ENCODE data around the gene MDK.

Gene MDK

GRCh38 chr11:46383974-46384701, 2.7 kb downstream of the MDK start:
- DNase-seq, result no peak

DNA sequence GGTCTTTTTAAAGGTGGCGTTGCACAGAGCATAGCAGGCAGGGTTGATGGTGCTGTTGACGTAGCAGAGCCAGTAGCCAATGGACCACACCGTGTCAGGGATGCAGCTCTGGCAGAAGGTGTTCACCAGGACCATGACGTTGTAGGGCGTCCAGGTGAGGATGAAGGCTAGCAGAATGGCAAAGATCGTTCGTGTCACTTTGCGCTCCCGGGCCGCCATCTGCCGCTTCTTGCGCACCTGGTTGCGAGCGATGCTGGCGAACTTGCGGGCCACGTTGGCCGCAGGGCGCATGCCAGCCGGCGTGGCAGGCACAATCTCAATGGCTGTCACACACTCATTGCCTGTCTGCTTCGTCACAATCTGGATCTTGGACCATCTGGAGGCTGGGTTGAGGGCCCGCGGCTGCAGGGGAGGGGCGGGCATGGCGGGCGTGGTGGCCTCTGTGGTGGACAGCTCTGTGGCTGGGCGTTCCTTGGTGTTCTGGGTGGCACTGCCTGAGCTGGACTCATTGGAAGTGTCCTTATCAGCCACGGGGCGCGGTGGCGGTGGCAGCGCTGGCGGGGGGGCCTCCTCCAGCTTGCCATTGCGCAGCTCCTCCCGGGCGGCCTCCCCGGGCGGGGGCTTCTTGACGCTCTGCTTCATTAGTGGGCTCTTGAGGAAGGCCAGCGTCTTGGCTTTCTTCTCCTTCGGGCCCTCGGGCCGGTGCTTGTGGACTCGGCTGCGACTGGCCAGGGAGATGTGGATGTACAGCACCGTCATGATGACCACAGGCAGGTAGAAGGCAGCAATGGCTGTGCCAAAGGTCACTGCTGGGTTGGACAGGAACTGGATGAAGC, 3.9 kb downstream of the MDK start:
- no peak for DNase-seq

GRCh38 chr11:46386005-46386578, 4.6 kb downstream of the MDK start:
- no peak for DNase-seq

GRCh38 chr11:46386674-46387073, 5.2 kb downstream of the MDK start:
- no peak for DNase-seq

DNA sequence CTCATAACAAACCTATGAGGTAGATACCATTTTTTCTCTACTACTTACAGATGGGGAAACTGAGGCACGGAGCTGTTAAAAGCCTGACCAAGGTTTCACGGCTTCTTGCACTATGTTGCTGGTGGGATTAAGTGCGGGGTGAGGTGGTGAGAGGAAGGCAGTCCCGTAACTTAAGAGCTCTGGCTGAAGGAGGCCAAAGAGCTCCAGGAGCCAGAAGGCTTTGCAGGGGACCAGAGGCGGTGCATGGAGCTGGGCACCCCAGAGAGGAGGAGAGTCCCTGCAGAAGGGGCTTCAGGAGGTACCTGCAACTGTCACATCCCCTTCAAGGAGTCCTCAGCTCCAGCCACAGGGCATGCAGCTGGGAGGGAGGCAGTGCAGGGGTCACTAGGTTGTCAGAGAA, 6.0 kb downstream of the MDK start:
- DNase-seq, result no peak

DNA sequence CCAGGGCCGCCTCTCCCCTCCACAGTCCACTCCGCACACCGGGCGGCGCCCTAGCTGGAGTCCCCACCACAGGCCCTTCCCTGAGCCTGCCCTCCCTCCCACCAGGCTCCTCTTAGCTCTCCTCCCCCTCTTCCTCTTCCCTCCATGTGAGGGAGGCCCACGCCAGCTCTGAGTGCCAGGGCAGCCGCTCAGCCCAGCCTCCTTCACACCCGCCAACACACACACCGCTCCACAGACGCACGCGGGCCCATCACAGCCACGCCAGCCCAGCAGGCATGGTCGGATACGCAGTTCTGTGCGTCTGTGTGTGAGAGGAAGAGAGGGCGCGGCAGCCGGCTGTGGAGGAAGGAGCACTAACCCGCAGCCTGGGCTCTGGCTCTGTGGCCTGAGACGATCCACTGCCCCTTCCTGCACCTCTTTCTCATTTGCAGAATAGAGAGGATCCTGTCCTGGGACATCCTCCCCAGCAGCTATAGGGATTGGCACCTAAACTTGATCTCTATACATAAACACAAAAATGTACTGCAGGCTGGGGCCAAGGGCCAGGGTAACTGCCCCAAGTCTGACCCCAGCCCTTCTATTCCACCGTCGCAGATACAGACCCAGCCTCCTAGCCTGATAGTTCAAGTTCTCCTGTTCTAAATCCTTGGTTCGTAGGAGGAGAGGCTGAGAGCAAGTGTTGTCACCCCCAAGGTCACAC, 6.6 kb downstream of the MDK start:
- DNase-seq, result no peak

- no peak for DNase-seq
Observed at GRCh38 chr11:46388619-46389449, 7.4 kb downstream of the MDK start.

- DNase-seq, result no peak
Observed at GRCh38 chr11:46389450-46390330, 8.2 kb downstream of the MDK start.

DNA sequence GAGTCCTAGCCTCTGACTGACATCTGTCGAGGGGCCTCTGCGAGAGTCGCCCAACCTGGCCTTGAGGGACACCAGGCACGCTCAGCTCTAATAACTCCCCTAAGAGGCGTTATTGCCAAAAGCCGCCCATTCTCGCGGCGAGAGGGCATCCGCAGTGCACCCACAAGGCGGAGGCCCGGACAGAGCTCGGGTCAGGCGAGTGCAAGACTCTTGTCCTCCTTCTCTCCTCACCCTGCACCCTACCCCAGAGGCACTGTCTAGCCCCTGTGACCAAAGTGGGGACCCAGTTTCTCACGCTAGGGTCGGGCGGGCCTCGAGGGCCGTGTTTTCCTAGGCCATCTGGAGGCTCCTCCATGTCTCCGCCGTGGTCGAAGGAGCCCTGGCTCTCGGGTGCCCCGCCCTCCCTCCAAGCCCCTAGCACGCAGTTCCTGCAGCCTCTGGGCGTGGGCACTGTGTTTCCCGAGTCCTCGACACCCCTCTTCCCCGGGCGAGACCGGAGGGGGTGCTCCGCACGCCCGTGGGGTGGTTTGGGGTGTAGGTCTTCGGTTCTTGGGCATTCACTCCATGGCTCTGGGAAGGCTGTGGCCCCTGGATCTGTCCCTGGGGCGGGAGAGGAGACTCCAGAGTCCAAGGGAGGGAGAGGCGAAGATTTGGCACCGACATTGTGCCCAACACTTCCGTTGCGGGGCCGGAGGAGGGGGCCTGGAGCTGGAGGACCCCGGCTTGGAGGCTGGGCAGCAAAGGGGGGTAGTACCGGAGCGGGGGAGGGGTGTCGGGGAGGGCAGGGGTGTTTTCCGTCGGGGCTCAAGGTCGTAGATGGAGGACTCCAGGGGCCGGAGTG, 9.1 kb downstream of the MDK start:
- DNase-seq, result no peak

- DNase-seq, result no peak
Observed at GRCh38 chr11:46391186-46391577, 9.7 kb downstream of the MDK start.

DNA sequence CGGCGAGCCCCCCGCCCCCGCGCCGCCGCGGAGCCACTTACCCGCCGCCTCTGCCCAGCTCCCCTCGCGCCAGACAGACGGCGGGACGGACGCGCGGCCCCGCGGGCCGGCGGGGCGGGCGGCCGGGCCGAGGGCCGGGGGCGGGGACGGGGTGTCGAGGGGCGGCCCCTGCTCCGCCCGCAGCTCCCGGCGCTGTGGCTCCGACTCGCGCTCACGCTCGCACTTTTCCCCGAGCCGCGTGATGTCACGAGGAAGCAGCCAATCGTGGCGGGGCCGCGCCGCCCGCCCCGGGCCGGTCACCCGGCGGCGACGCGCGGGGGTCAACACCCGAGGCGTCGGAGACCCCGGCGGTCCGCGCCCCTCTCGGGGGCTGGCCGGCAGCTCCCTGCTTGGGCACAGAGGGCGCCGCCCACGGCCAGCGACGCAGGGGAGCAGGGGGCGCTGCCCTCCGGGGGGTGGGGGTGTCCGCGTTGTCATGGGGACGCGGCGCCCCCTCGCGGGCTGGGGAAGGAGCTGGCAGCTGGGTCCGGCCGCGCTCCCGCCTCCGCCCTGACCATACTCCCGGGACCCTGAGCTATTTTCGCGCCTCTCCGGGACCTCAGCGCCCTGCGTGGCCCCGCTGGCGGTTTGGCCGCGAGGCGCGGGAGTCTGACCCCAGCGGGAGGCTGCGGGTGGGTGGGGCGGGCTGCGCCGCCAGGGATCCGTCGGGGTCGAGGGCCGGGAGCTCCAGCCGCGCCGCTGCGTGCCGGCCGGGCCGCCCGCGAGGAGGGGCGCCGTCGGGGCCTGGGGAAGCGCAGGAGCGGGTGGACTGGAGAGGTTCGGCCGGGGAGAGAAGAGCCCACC, 10.3 kb downstream of the MDK start, which contains the start of gene CHRM4:
CHRM4 (minus strand) TSS at position 199 of the 843 bp plus-strand sequence. CDS start 5,219 bp downstream, outside the sequence.
- no peak for DNase-seq

DNA sequence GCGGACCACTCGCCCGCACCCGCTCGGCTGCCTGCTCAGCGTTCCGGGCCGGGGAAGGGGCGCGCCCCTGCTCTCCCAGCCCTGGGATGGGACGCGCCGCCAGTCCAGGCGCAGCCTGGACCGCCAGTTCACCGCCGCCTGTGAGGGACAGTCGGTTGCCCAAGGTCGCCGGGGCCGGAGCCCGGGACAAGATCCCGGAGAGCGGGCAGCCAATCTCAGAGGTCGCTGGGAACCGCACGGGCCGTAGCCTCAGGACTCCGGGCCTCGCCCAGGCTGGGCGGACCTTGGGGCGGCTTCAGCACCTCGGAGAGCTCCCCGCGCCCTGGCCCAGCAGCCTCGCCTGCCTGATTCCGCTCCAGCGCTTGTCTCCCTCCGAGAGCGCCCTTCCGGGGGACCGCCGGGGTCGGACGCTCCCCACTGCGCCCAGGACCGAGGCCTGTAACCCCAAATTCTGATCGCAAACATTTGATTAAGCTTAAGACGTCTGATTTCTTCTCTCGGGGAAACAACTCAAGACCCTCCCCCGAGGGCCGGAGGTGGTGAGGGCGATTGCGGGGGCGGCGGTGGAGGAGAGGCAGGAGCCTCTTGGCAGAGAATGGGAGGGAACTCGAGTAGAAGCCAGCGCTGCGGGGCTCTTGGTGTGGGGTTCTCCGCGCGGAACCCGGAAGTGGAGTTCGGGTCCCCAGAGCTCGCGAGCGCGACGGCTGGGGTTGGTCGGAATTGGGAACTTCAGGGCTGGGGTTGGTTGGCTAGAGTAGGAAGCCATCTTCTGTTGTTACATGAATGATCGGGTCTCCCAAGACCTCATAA, 11.2 kb downstream of the MDK start:
- DNase-seq, result no peak

DNA sequence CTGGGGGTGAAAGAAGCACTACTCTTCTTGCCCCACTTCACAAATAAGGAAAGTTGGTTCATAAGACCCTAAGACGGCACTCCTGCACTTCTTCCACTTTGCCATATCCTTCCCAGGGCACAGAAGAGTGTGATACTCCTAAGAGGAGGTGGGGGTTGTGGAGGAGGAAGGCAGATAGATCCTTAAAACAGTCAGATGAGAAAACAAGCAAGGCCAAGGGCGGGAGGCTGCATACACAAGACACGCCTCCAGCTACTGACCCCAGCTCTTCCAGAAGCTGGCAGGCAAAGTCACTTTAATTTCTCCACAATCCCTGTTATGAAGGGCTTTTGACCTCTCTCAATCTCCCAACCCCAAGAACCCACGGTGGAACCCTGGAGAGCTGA, 11.8 kb downstream of the MDK start:
- DNase-seq, result no peak

DNA sequence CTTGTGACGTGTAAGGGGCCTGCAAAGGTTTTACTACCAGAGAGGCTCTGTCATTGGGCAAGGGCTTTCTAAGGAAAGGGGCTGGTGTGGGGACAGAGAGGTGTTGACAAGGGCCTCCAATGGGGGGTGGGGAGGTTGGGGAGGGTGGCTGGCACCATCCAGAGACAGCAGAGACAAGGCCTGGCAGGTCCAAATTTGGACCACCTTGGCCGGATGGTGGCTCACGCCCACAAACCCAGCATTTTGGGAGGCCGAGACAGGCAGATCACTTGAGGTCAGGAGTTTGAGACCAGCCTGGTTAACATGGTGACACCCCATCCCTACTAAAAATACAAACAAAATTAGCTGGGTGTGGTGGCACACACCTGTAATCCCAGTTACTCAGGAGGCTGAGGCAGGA, 12.3 kb downstream of the MDK start:
- no peak for DNase-seq

DNA sequence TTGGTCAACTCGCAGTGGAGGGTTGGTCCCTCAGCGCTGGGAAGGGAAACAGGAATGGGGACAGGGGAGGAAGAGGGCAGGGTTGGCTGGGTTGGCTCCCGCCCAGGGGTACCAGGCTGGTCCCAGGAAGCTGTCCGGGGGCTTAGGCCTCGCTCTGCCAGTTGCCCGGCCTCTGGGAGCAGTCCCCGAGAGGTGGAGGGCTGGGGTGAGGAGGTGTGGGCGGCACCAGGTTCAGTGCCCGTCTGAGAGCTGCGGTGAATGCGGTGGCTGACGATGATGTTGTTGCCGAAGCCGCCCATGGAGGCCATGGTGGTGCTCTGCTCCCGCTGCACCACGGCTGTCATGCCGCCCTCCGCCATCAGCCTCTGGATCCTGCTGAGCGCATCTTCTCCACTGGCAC, 16.1 kb downstream of the MDK start:
- no peak for DNase-seq

- no peak for DNase-seq
Observed at GRCh38 chr11:46402957-46403902, 21.8 kb downstream of the MDK start.

GRCh38 chr11:46404476-46405017, 23.1 kb downstream of the MDK start:
- DNase-seq, result no peak

All from NCI-H1048 (cell line).